ENCODE results near the gene SNX13.

DNA sequence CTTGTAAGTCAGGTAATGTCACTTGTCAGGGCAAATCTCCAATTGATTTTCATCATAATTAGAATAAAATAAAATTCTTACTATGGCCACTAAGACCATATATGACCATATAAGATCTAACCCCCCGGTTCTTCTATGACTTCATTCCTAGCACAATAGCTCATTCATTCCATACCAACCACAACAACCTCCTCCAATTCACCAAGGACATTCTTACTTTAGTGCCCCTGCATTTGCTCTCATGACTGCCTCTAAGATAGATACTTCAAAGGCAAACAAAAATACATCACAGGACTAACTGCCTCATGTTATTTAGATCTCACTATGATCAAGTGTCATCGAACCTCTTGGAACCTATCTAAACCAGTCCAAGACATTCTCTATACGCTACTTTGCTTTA, 90.8 kb downstream of the SNX13 start:
- TF ChIP-seq, protein P1, sequence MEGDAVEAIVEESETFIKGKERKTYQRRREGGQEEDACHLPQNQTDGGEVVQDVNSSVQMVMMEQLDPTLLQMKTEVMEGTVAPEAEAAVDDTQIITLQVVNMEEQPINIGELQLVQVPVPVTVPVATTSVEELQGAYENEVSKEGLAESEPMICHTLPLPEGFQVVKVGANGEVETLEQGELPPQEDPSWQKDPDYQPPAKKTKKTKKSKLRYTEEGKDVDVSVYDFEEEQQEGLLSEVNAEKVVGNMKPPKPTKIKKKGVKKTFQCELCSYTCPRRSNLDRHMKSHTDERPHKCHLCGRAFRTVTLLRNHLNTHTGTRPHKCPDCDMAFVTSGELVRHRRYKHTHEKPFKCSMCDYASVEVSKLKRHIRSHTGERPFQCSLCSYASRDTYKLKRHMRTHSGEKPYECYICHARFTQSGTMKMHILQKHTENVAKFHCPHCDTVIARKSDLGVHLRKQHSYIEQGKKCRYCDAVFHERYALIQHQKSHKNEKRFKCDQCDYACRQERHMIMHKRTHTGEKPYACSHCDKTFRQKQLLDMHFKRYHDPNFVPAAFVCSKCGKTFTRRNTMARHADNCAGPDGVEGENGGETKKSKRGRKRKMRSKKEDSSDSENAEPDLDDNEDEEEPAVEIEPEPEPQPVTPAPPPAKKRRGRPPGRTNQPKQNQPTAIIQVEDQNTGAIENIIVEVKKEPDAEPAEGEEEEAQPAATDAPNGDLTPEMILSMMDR (IDR thresholded peaks at IDR 0.05), result no peak
- TF ChIP-seq POLR2A (IDR thresholded peaks at IDR 0.05), result no peak
